ENCODE measurements around the gene DACH1. TPM values are rescaled to one million over a fixed set of nuclear protein-coding genes. Genes with fewer than 3 reads are reported as not detected.

DACH1 gene
- total and polyA plus RNA-seq, 2 of the 13 experiments (the other 11 are each of a cell fraction or from before 2014, with no cell fraction given) = not detected

GRCh38 chr13:71408416-71408815, 458.6 kb downstream of the DACH1 start (continued):
- TF ChIP-seq MBD4 (IDR thresholded peaks at IDR 0.05; ENCODE audit: borderline replicate concordance, low read length) = no peak
- TF ChIP-seq, protein P1, sequence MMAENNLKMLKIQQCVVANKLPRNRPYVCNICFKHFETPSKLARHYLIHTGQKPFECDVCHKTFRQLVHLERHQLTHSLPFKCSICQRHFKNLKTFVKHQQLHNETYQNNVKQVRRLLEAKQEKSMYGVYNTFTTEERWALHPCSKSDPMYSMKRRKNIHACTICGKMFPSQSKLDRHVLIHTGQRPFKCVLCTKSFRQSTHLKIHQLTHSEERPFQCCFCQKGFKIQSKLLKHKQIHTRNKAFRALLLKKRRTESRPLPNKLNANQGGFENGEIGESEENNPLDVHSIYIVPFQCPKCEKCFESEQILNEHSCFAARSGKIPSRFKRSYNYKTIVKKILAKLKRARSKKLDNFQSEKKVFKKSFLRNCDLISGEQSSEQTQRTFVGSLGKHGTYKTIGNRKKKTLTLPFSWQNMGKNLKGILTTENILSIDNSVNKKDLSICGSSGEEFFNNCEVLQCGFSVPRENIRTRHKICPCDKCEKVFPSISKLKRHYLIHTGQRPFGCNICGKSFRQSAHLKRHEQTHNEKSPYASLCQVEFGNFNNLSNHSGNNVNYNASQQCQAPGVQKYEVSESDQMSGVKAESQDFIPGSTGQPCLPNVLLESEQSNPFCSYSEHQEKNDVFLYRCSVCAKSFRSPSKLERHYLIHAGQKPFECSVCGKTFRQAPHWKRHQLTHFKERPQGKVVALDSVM (CRISPR knock-in tag; IDR thresholded peaks at IDR 0.05) = no peak

GRCh38 chr13:71399631-71400215, 467.3 kb downstream of the DACH1 start:
- Histone ChIP-seq H3K4me3 (replicated peaks in 1 of 3; ENCODE audit: insufficient read depth in 1 of 3, low read depth in 2 of 3, low read length in 3 of 3) (no peak overlapping the region), H3K27me3 (ENCODE audit: control insufficient read depth in 1 of 2, insufficient read depth in 2 of 2, low read length in 2 of 2) (no peaks in the 10 kb centered on the region), H4K20me1 (ENCODE audit: insufficient read depth, low read length) (no peaks in the 10 kb centered on the region), H2AFZ (ENCODE audit: low read length) (no peak overlapping the region), H3K9ac (ENCODE audit: insufficient read depth, low read depth, low read length) (no peak overlapping the region), H3K79me2 (ENCODE audit: insufficient read depth, low read length) (no peaks in the 10 kb centered on the region), H3K27ac (ENCODE audit: extremely low read length, insufficient read depth, low read length) (no peak overlapping the region), H3K36me3 (replicated peaks in 1 of 2; ENCODE audit: control insufficient read depth in 1 of 2, insufficient read depth in 2 of 2, low read length in 2 of 2) (no peaks in the 10 kb centered on the region), H3K4me1 (ENCODE audit: insufficient read depth, low read length) (no peaks in the 10 kb centered on the region), H3K9me3 (ENCODE audit: low read length) (no peaks in the 10 kb centered on the region), H3K4me2 (ENCODE audit: low read depth, low read length) (no peak overlapping the region)
- FAIRE-seq = no peak
- 0% methylated on average over 3 of the region's 3 CpGs for WGBS (ENCODE audit: low lambda C conversion rate)
- BruUV-seq (replicated peaks) = no TSS peak
- CTCF ChIA-PET (ENCODE audit: low intra/inter-chr PET ratio, low total read pairs) = no interaction called here
- intact Hi-C loops (cut with micrococcal nuclease; ENCODE audit: unreplicated experiment) = no loop called here
- DNase-seq (ENCODE audit: low spot score) = no peak
- TF ChIP-seq TBX3 (IDR thresholded peaks at IDR 0.05; ENCODE audit: borderline replicate concordance) (no peak), HMG20B (CRISPR knock-in tag; conservative IDR thresholded peaks at IDR 0.05) (no peak), NCOA2 (CRISPR knock-in tag; IDR thresholded peaks at IDR 0.05) (no peak), ZNF766 (CRISPR knock-in tag; IDR thresholded peaks at IDR 0.05; ENCODE audit: borderline replicate concordance) (no peak), CENPT (CRISPR knock-in tag; IDR thresholded peaks at IDR 0.05; ENCODE audit: low read depth) (no peak), ZNF383 (CRISPR knock-in tag; IDR thresholded peaks at IDR 0.05; ENCODE audit: borderline replicate concordance) (no peak)
- TF ChIP-seq, protein P2, sequence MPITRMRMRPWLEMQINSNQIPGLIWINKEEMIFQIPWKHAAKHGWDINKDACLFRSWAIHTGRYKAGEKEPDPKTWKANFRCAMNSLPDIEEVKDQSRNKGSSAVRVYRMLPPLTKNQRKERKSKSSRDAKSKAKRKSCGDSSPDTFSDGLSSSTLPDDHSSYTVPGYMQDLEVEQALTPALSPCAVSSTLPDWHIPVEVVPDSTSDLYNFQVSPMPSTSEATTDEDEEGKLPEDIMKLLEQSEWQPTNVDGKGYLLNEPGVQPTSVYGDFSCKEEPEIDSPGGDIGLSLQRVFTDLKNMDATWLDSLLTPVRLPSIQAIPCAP (CRISPR knock-in tag; IDR thresholded peaks at IDR 0.05; ENCODE audit: low read depth) = no peak
- in situ Hi-C loops (cut with HindIII; ENCODE audit: extremely low pct_ligation_motif_present, low pct_unique_long_range_greater_than_20kb) = no loop called here
- ATAC-seq = no peak
- POLR2A ChIA-PET = no interaction called here

All from HepG2 (cell line).